GM12878 (cell line): ENCODE measurements around the gene CNOT10. TPM values are rescaled to one million over a fixed set of nuclear protein-coding genes. Genes with fewer than 3 reads are reported as not detected.
"Not testable (repeated sequence)": the region's sequence is repeated elsewhere in the genome, so short reads cannot be mapped to it uniquely, and the experiment has no call there.

Experiments used
- ATAC-seq: fragments of 200-7000 bp; cut with Tn5 transposase; 3 replicates; pipeline ENCODE4 v1.9.1; 2020; ENCODE audit warnings: mild to moderate bottlenecking, moderate library complexity
- BruUV-seq: library from RNA; stranded (reverse); fragments of 400-500 nt; replicated peaks from 2 replicates; lab custom pipeline; 2021; lab: Mats Ljungman, UMichigan
- CTCF ChIA-PET: fragments of 300-600 bp; sonication (Branson Sonifier 250); formaldehyde crosslinking; extraction: SDS; loops from one replicate; lab custom pipeline; 2021; ENCODE audit warnings: inconsistent platforms; lab: Yijun Ruan, JAX
- POLR2A ChIA-PET: fragments of 350-600 bp; formaldehyde crosslinking; extraction: SDS; loops from one replicate; lab custom pipeline; 2021; ENCODE audit warnings: inconsistent platforms; lab: Charles Lee
- RAD21 ChIA-PET: fragments of 300-600 bp; sonication (Branson Sonifier 250); formaldehyde crosslinking; loops from one replicate; lab custom pipeline; 2023; ENCODE audit warnings: antibody characterized with exemption; ENCODE audit not compliant: unreplicated experiment; lab: Charles Lee
- SMC1A ChIA-PET: fragments of 300-600 bp; sonication (Branson Sonifier 250); formaldehyde crosslinking; loops from one replicate; lab custom pipeline; 2023; ENCODE audit not compliant: unreplicated experiment, uncharacterized antibody; lab: Charles Lee
- DNase-seq: peaks from one replicate; pipeline ENCODE4 v3.0.0-alpha.2; 2011; ENCODE audit warnings: low read depth, low spot score
- FAIRE-seq: peaks from 3 replicates; lab custom pipeline; 2011; peaks lifted over from hg19 to GRCh38; lab: Jason Lieb, UNC
- H2AFZ ChIP-seq: 2 replicates; pipeline ENCODE4 v1.6.0; 2011; ENCODE audit warnings: low read depth, low read length, control low read depth; ENCODE audit not compliant: control insufficient read depth
- H3K27ac ChIP-seq: 2 replicates; pipeline ENCODE4 v1.5.1; 2011; ENCODE audit warnings: control low read depth; ENCODE audit not compliant: control insufficient read depth, insufficient read depth
- H3K27me3 ChIP-seq, 2 experiments: replicated peaks in 1 of 2; 2 replicates each; pipeline versions ENCODE4 v1.6.0 to v1.6.1; 2011; ENCODE audit warnings: low read length in 1 of 2; ENCODE audit not compliant: control insufficient read depth in 2 of 2, insufficient read depth in 2 of 2
- H3K36me3 ChIP-seq, 2 experiments: 2 replicates each; pipeline ENCODE4 v1.5.1; 2011; ENCODE audit warnings: low read length in 1 of 2; ENCODE audit not compliant: control insufficient read depth in 2 of 2, insufficient read depth in 2 of 2
- H3K4me1 ChIP-seq: 2 replicates; pipeline ENCODE4 v1.6.1; 2011; ENCODE audit warnings: mild to moderate bottlenecking, low read length, moderate library complexity, mixed read lengths; ENCODE audit not compliant: control insufficient read depth, insufficient read depth
- H3K4me2 ChIP-seq: 2 replicates; pipeline ENCODE4 v1.6.0; 2011; ENCODE audit warnings: control low read depth; ENCODE audit not compliant: control insufficient read depth, insufficient read depth
- H3K4me3 ChIP-seq: fragments of 200-600 bp; sonication (generic); 2 replicates; pipeline ENCODE4 v1.5.1; 2016
- H3K79me2 ChIP-seq: 2 replicates; pipeline ENCODE4 v1.6.0; 2011; ENCODE audit warnings: low read length; ENCODE audit not compliant: control insufficient read depth, insufficient read depth
- H3K9ac ChIP-seq: 2 replicates; pipeline ENCODE4 v1.8.0; 2011; ENCODE audit warnings: low read length, control low read depth, mixed read lengths; ENCODE audit not compliant: control insufficient read depth, insufficient read depth
- H3K9me3 ChIP-seq: replicated peaks from 3 replicates; pipeline ENCODE4 v1.5.1; 2011; ENCODE audit warnings: mild to moderate bottlenecking, low read length; ENCODE audit not compliant: control insufficient read depth, insufficient read depth
- H4K20me1 ChIP-seq: 2 replicates; pipeline ENCODE4 v1.6.0; 2011; ENCODE audit not compliant: control insufficient read depth, insufficient read depth
- BRCA1 ChIP-seq: IDR thresholded peaks from 2 replicates; pipeline ENCODE4 v1.6.1; 2011; ENCODE audit warnings: low read depth, low read length, improper control_type of control experiment
- CBX3 ChIP-seq: fragments of 200-600 bp; sonication (generic); IDR thresholded peaks from 2 replicates; pipeline ENCODE4 v1.6.1; 2016; ENCODE audit warnings: low read depth, borderline replicate concordance
- CREB1 ChIP-seq: IDR thresholded peaks from 2 replicates; pipeline ENCODE4 v1.6.1; 2012; ENCODE audit warnings: low read depth, mild to moderate bottlenecking, inconsistent platforms
- CREM ChIP-seq: IDR thresholded peaks from 2 replicates; pipeline ENCODE4 v1.6.1; 2014; ENCODE audit warnings: antibody characterized with exemption, low read depth
- ETV6 ChIP-seq, 2 experiments: fragments of 450-650 bp in 1 of 2; IDR thresholded peaks in 1 of 2; conservative IDR thresholded peaks in 1 of 2; 2 replicates each; pipeline ENCODE4 v1.6.1; 2014; ENCODE audit warnings: antibody characterized with exemption in 1 of 2, borderline replicate concordance in 1 of 2, low read depth in 1 of 2, mild to moderate bottlenecking in 1 of 2, moderate library complexity in 1 of 2
- HDGF ChIP-seq: fragments of 450-650 bp; IDR thresholded peaks from 2 replicates; pipeline ENCODE4 v1.6.1; 2016; ENCODE audit warnings: antibody characterized with exemption
- KDM1A ChIP-seq: fragments of 200-600 bp; sonication (generic); IDR thresholded peaks from 2 replicates; pipeline ENCODE4 v1.6.1; 2016; ENCODE audit warnings: borderline replicate concordance
- KLF5 ChIP-seq: fragments of 450-650 bp; IDR thresholded peaks from 2 replicates; pipeline ENCODE4 v1.6.1; 2014; ENCODE audit warnings: mild to moderate bottlenecking; ENCODE audit not compliant: partially characterized antibody
- POLR2A ChIP-seq: IDR thresholded peaks from 2 replicates; pipeline ENCODE4 v1.6.1; 2011; ENCODE audit warnings: low read depth, mild to moderate bottlenecking, low read length
- RELA ChIP-seq: fragments of 450-650 bp; IDR thresholded peaks from 2 replicates; pipeline ENCODE4 v1.8.0; 2014; ENCODE audit warnings: borderline replicate concordance; ENCODE audit not compliant: partially characterized antibody
- SMARCA5 ChIP-seq: fragments of 450-650 bp; IDR thresholded peaks from 2 replicates; pipeline ENCODE4 v1.6.1; 2017; ENCODE audit warnings: mild to moderate bottlenecking
- STAT1 ChIP-seq: fragments of 450-650 bp; conservative IDR thresholded peaks from 2 replicates; pipeline ENCODE4 v1.6.1; 2014; ENCODE audit warnings: antibody characterized with exemption, mild to moderate bottlenecking
- TAF1 ChIP-seq: IDR thresholded peaks from 2 replicates; pipeline ENCODE4 v1.6.1; 2011; ENCODE audit warnings: mild to moderate bottlenecking, low read depth, low read length, borderline replicate concordance
- TCF12 ChIP-seq: IDR thresholded peaks from 2 replicates; pipeline ENCODE4 v1.6.1; 2011; ENCODE audit warnings: low read depth, mild to moderate bottlenecking, low read length
- YBX1 ChIP-seq: fragments of 450-650 bp; IDR thresholded peaks from 2 replicates; pipeline ENCODE4 v1.6.1; 2016; ENCODE audit warnings: antibody characterized with exemption
- ZBED1 ChIP-seq: IDR thresholded peaks from 2 replicates; pipeline ENCODE4 v1.6.1; 2016; ENCODE audit warnings: borderline replicate concordance
- ZNF217 ChIP-seq: fragments of 450-650 bp; IDR thresholded peaks from 2 replicates; pipeline ENCODE4 v1.6.1; 2017; ENCODE audit warnings: antibody characterized with exemption, mild to moderate bottlenecking
- WGBS: methylation state at CpG from one replicate; pipeline ENCODE4 v1.1.6; 2016; ENCODE audit warnings: low lambda C conversion rate; ENCODE audit not compliant: insufficient replicate concordance, insufficient coverage; ENCODE audit errors: missing lambda C conversion rate; 5-methylcytosine and 5-hydroxymethylcytosine counted together
- in situ Hi-C: fragments of 300-500 bp; cut with MboI; formaldehyde crosslinking; loops from 9 replicates; pipeline ENCODE4 v1.14.3; 2018; ENCODE audit warnings: mixed read lengths
- intact Hi-C: fragments of 100-400 bp; cut with micrococcal nuclease; formaldehyde crosslinking; loops from one replicate; pipeline ENCODE4 v1.14.2; 2022; ENCODE audit not compliant: unreplicated experiment
- polyA plus RNA-seq, 11 experiments: library from polyadenylated mRNA; depleted of rRNA in 4 of 11; unstranded in 6 of 11; stranded (reverse) in 5 of 11; fragments of >200 nt; fragmentation: Nextera tagmentation in 4 of 11; fragmentation: Illumina TruSeq in 1 of 11; extraction: Ambion mirVana in 4 of 11; extraction: Trizol in 1 of 11; gene quantifications; 1 replicate in 1 of 11; 2 replicates in 10 of 11; pipeline versions ENCODE4 v1.2.1 to v1.2.3, GENCODE V29; 2011 to 2016; ENCODE audit warnings: inconsistent platforms in 2 of 11, missing spikeins in 2 of 11, low read depth in 1 of 11
- total RNA-seq, 4 experiments: library from RNA; depleted of rRNA in 3 of 4; stranded (reverse); fragments of >200 nt in 3 of 4; fragmentation: Illumina TruSeq in 1 of 4; extraction: Trizol in 1 of 4; gene quantifications; 2 replicates each; pipeline versions ENCODE4 v1.2.1 to v1.2.3, GENCODE V29; 2013 to 2021
- TF ChIP-seq, protein P1 (sequence below): fragments of 450-650 bp; IDR thresholded peaks from 2 replicates; pipeline ENCODE4 v1.6.1; 2017; ENCODE audit warnings: low read depth, mild to moderate bottlenecking, moderate library complexity

CNOT10 gene
- total and polyA plus RNA-seq, 10 of the 15 experiments (the other 5 are each of a cell fraction or from before 2014, with no cell fraction given) = 18.2 to 51.9 (median 45.5) TPM

GRCh38 chr3:32667072-32667582 is 17.9 kb upstream of the CNOT10 start:
- DNase-seq (no peak), ATAC-seq (no peak), FAIRE-seq (no peak)
- Histone ChIP-seq H2AFZ (no peak overlapping the region), H3K9me3 (no peaks in the 10 kb centered on the region; the same call in 2 of the 3 replicates), H3K27ac (no peak overlapping the region), H3K4me3 (no peak overlapping the region), H3K9ac (no peak overlapping the region), H3K4me2 (no peak overlapping the region), H3K36me3 (no peaks in the 10 kb centered on the region), H3K4me1 (no peaks in the 10 kb centered on the region), H3K27me3 (peaks cover 0 to 2% of the 10 kb centered on the region in 2 experiments; a peak in 2 of 4 replicates), H3K79me2 (no peaks in the 10 kb centered on the region), H4K20me1 (no peaks in the 10 kb centered on the region)
- in situ Hi-C loops = loop anchor here (5.0 to 10.0 kb wide), 4 partner anchors 160 to 492 kb away; no protein-coding TSS in a partner anchor
- WGBS = 57% methylated on average over 3 of the region's 3 CpGs
- no TSS peak for BruUV-seq
- RAD21 ChIA-PET = interaction anchor here (2.2 kb wide), 1 partner anchor 157 kb away, joined by 8 read pairs; no protein-coding TSS in a partner anchor
- TF ChIP-seq ETV6 (conservative IDR thresholded peaks at IDR 0.05 in 1 of 2, IDR thresholded peaks at IDR 0.05 in 1 of 2; ENCODE audit: borderline replicate concordance in 1 of 2, low read depth in 1 of 2) (no peak), CREM (no peak), STAT1 (no peak), BRCA1 (no peak), YBX1 (no peak), KLF5 (no peak), RELA (no peak), POLR2A (no peak), TAF1 (no peak), CREB1 (no peak), TCF12 (no peak), CBX3 (no peak), SMARCA5 (no peak), ZNF217 (no peak), KDM1A (no peak), ZBED1 (no peak), HDGF (no peak)
- TF ChIP-seq, protein P1, sequence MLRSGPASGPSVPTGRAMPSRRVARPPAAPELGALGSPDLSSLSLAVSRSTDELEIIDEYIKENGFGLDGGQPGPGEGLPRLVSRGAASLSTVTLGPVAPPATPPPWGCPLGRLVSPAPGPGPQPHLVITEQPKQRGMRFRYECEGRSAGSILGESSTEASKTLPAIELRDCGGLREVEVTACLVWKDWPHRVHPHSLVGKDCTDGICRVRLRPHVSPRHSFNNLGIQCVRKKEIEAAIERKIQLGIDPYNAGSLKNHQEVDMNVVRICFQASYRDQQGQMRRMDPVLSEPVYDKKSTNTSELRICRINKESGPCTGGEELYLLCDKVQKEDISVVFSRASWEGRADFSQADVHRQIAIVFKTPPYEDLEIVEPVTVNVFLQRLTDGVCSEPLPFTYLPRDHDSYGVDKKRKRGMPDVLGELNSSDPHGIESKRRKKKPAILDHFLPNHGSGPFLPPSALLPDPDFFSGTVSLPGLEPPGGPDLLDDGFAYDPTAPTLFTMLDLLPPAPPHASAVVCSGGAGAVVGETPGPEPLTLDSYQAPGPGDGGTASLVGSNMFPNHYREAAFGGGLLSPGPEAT = no peak
- POLR2A ChIA-PET = no interaction called here
- SMC1A ChIA-PET = interaction anchor here (0.6 to 1.0 kb wide), 3 partner anchors 12 to 157 kb away, joined by 3 to 4 read pairs (median 3); no protein-coding TSS in a partner anchor
- intact Hi-C loops = loop anchor here (10.0 kb wide), 1 partner anchor 292 kb away; no protein-coding TSS in a partner anchor
- CTCF ChIA-PET = interaction anchor here (1.1 to 2.3 kb wide), 4 partner anchors 78 to 371 kb away, joined by 3 to 6 read pairs (median 4); no protein-coding TSS in a partner anchor

DNA sequence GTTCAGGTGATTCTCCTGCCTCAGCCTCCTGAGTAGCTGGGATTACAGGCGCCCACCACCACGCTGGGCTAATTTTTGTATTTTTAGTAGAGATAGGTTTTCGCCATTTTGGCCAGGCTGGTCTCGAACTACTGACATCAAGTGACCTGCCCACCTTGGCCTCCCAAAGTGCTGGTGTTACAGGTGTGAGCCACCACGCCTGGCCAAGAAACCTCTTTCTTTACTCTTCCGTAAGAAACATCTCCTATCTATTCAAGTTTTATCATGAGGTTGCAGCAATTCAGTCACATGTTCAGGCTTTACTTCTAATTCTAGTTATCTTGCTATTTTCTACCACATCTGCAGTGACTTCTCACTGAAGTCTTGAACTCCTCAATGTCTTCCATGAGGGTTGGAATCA is 15.8 kb upstream of the CNOT10 start:
- ChIA-PET CTCF (interaction anchor here (1.1 to 1.3 kb wide), 2 partner anchors 159 to 293 kb away, joined by 3 read pairs; no protein-coding TSS in a partner anchor), POLR2A (interaction anchor here (0.7 kb wide), 1 partner anchor 591 kb away, joined by 4 read pairs; no protein-coding TSS in a partner anchor), SMC1A (interaction anchor here (1.1 to 2.0 kb wide), 2 partner anchors 159 to 171 kb away, joined by 3 to 6 read pairs; no protein-coding TSS in a partner anchor)
- BruUV-seq, H3K9ac ChIP-seq, H3K4me1 ChIP-seq, H3K9me3 ChIP-seq, RAD21 ChIA-PET, H3K27ac ChIP-seq, H3K27me3 ChIP-seq, ATAC-seq, H3K4me3 ChIP-seq, FAIRE-seq, DNase-seq, H3K4me2 ChIP-seq, H4K20me1 ChIP-seq, H2AFZ ChIP-seq, H3K79me2 ChIP-seq, H3K36me3 ChIP-seq: not testable (repeated sequence)
- WGBS = 41% methylated on average over 6 of the region's 6 CpGs
- in situ Hi-C loops = loop anchor here (5.0 to 10.0 kb wide), 4 partner anchors 162 to 494 kb away; no protein-coding TSS in a partner anchor
- intact Hi-C loops = loop anchor here (10.0 kb wide), 1 partner anchor 294 kb away; no protein-coding TSS in a partner anchor
